HCT116 (cell line): Measurements from ENCODE around the gene DOK6. TPM values are rescaled to one million over a fixed set of nuclear protein-coding genes. Genes with fewer than 3 reads are reported as not detected.

Experiments
- ATAC-seq: fragments of 200-7000 bp; cut with Tn5 transposase; 2 replicates; pipeline ENCODE4 v1.9.1; 2020; ENCODE audit warnings: mild to moderate bottlenecking, moderate library complexity
- BruUV-seq: library from RNA; stranded (reverse); fragments of 400-500 nt; replicated peaks from 2 replicates; lab custom pipeline; 2021; lab: Mats Ljungman, UMichigan
- CTCF ChIA-PET: fragments of 300-600 bp; sonication (Branson Sonifier 250); formaldehyde crosslinking; loops from one replicate; lab custom pipeline; 2021; ENCODE audit warnings: antibody characterized with exemption; lab: Charles Lee
- POLR2A ChIA-PET: fragments of 300-600, 350-600 bp; sonication (Branson Sonifier 250); formaldehyde crosslinking; loops from one replicate; lab custom pipeline; 2021; ENCODE audit warnings: antibody characterized with exemption; lab: Charles Lee
- RAD21 ChIA-PET, 2 experiments: fragments of 300-600 bp; sonication (Branson Sonifier 250); formaldehyde crosslinking; loops; one replicate each; lab custom pipeline; 2023; ENCODE audit warnings: low total read pairs in 2 of 2; ENCODE audit not compliant: uncharacterized antibody in 2 of 2, unreplicated experiment in 2 of 2, low non-redundant PET in 1 of 2; lab: Charles Lee
- DNase-seq: peaks from one replicate; pipeline ENCODE4 v3.0.0-alpha.2; 2010; ENCODE audit warnings: low read depth, low spot score
- H2AFZ ChIP-seq: fragments of 200-600 bp; shearing (Covaris generic), sonication (generic); 2 replicates; pipeline ENCODE4 v1.6.1; 2017; ENCODE audit warnings: low read depth, mixed run types, mixed read lengths, antibody characterized with exemption, low read length; ENCODE audit not compliant: poor library complexity, severe bottlenecking
- H3K27ac ChIP-seq: 2 replicates; pipeline ENCODE4 v1.5.1; 2012; ENCODE audit warnings: low read depth, low read length
- H3K27me3 ChIP-seq: fragments of 200-600 bp; sonication (generic); 2 replicates; pipeline ENCODE4 v1.6.1; 2016; ENCODE audit warnings: mixed run types, low read length, mixed read lengths; ENCODE audit not compliant: insufficient read depth
- H3K36me3 ChIP-seq, 2 experiments: fragments of 200-500 bp in 1 of 2; fragments of 200-600 bp in 1 of 2; sonication (Bioruptor generic) in 1 of 2; sonication (generic) in 1 of 2; 2 replicates each; pipeline versions ENCODE4 v1.5.1 to v1.6.1; 2014 to 2016; ENCODE audit warnings: low read length in 2 of 2, inconsistent platforms in 1 of 2, mixed read lengths in 1 of 2, mixed run types in 1 of 2; ENCODE audit not compliant: insufficient read depth in 2 of 2, control insufficient read depth in 1 of 2
- H3K4me1 ChIP-seq, 2 experiments: fragments of 200-600 bp in 1 of 2; sonication (generic) in 1 of 2; 2 replicates each; pipeline versions ENCODE4 v1.5.1 to v1.6.1; 2012 to 2017; ENCODE audit warnings: low read length in 2 of 2, inconsistent platforms in 1 of 2, mild to moderate bottlenecking in 1 of 2, mixed read lengths in 1 of 2, mixed run types in 1 of 2, moderate library complexity in 1 of 2; ENCODE audit not compliant: insufficient read depth in 2 of 2, control insufficient read depth in 1 of 2
- H3K4me2 ChIP-seq: fragments of 200-600 bp; sonication (generic); 2 replicates; pipeline ENCODE4 v1.6.1; 2017; ENCODE audit warnings: mixed run types, low read length, mixed read lengths
- H3K4me3 ChIP-seq, 2 experiments: fragments of 200-600 bp in 1 of 2; sonication (generic) in 1 of 2; replicated peaks in 1 of 2; 2 replicates each; pipeline ENCODE4 v1.5.1; 2011 to 2016; ENCODE audit warnings: low read length in 2 of 2, control low read depth in 1 of 2, low read depth in 1 of 2, mild to moderate bottlenecking in 1 of 2, mixed read lengths in 1 of 2, mixed run types in 1 of 2
- H3K79me2 ChIP-seq: fragments of 200-600 bp; sonication (generic); 2 replicates; pipeline ENCODE4 v1.6.1; 2017; ENCODE audit warnings: mild to moderate bottlenecking, mixed run types, low read length, moderate library complexity, mixed read lengths; ENCODE audit not compliant: insufficient read depth
- H3K9ac ChIP-seq: fragments of 200-600 bp; sonication (generic); 2 replicates; pipeline ENCODE4 v1.6.1; 2016; ENCODE audit warnings: low read length, mixed read lengths
- H3K9me2 ChIP-seq: fragments of 200-600 bp; sonication (generic), shearing (Covaris generic); 2 replicates; pipeline ENCODE4 v1.6.1; 2017; ENCODE audit warnings: mixed run types, mild to moderate bottlenecking, moderate library complexity; ENCODE audit not compliant: insufficient read depth
- H3K9me3 ChIP-seq, 2 experiments: fragments of 200-500 bp in 1 of 2; fragments of 200-600 bp in 1 of 2; sonication (Bioruptor generic) in 1 of 2; sonication (generic) in 1 of 2; 2 replicates each; pipeline ENCODE4 v1.6.1; 2014 to 2017; ENCODE audit warnings: low read length in 2 of 2, mixed read lengths in 2 of 2, inconsistent platforms in 1 of 2, low read depth in 1 of 2, mild to moderate bottlenecking in 1 of 2, mixed run types in 1 of 2, moderate library complexity in 1 of 2; ENCODE audit not compliant: control insufficient read depth in 1 of 2, insufficient read depth in 1 of 2
- H4K20me1 ChIP-seq: fragments of 200-600 bp; sonication (generic), shearing (Covaris generic); 2 replicates; pipeline ENCODE4 v1.6.1; 2017; ENCODE audit warnings: mixed run types, mild to moderate bottlenecking, moderate library complexity; ENCODE audit not compliant: insufficient read depth
- CBX3 ChIP-seq: IDR thresholded peaks from 2 replicates; pipeline ENCODE4 v1.6.1; 2012; ENCODE audit warnings: low read depth
- CEBPB ChIP-seq: IDR thresholded peaks from 2 replicates; pipeline ENCODE4 v1.6.1; 2012; ENCODE audit warnings: low read depth
- EGR1 ChIP-seq: IDR thresholded peaks from 2 replicates; pipeline ENCODE4 v1.6.1; 2012; ENCODE audit warnings: low read depth
- ELF1 ChIP-seq: IDR thresholded peaks from 2 replicates; pipeline ENCODE4 v1.6.1; 2012; ENCODE audit warnings: low read depth, borderline replicate concordance
- EZH2phosphoT487 ChIP-seq: fragments of 200-600 bp; IDR thresholded peaks from 2 replicates; pipeline ENCODE4 v1.6.1; 2018; ENCODE audit warnings: antibody characterized with exemption, borderline replicate concordance
- FOSL1 ChIP-seq: IDR thresholded peaks from 2 replicates; pipeline ENCODE4 v1.6.1; 2012; ENCODE audit warnings: low read depth
- JUND ChIP-seq: IDR thresholded peaks from 2 replicates; pipeline ENCODE4 v1.6.1; 2012
- POLR2A ChIP-seq: IDR thresholded peaks from 2 replicates; pipeline ENCODE4 v1.7.0; 2011; ENCODE audit warnings: borderline replicate concordance; ENCODE audit not compliant: insufficient read depth, insufficient read length; ENCODE audit errors: extremely low read depth
- RAD21 ChIP-seq: IDR thresholded peaks from 2 replicates; pipeline ENCODE4 v1.6.1; 2012; ENCODE audit warnings: low read depth, mild to moderate bottlenecking
- SP1 ChIP-seq: IDR thresholded peaks from 2 replicates; pipeline ENCODE4 v1.6.1; 2012; ENCODE audit warnings: low read depth
- YY1 ChIP-seq: IDR thresholded peaks from 2 replicates; pipeline ENCODE4 v1.6.1; 2011; ENCODE audit warnings: low read length, low read depth, moderate library complexity, mild to moderate bottlenecking; ENCODE audit not compliant: insufficient replicate concordance; ENCODE audit errors: extremely low read depth
- ZBTB33 ChIP-seq: IDR thresholded peaks from 2 replicates; pipeline ENCODE4 v1.6.1; 2011; ENCODE audit warnings: mild to moderate bottlenecking, low read length, moderate library complexity; ENCODE audit not compliant: insufficient replicate concordance; ENCODE audit errors: extremely low read depth
- intact Hi-C: fragments of 100-400 bp; cut with micrococcal nuclease; formaldehyde crosslinking; loops from 2 replicates; pipeline ENCODE4 v1.10.0; 2022
- total RNA-seq: library from RNA; stranded (reverse); gene quantifications from one replicate; pipeline ENCODE4 v1.2.1, GENCODE V29; 2021; ENCODE audit not compliant: unreplicated experiment
- TF ChIP-seq, protein P1 (sequence below), 3 experiments: fragments of 200-600 bp in 1 of 3; sonication (generic) in 1 of 3; IDR thresholded peaks in 2 of 3; conservative IDR thresholded peaks in 1 of 3; 2 replicates each; pipeline ENCODE4 v1.5.1; 2012 to 2017; ENCODE audit warnings: low read depth in 2 of 3, low read length in 2 of 3, antibody characterized with exemption in 1 of 3, borderline replicate concordance in 1 of 3, control low read depth in 1 of 3, mild to moderate bottlenecking in 1 of 3, mixed read lengths in 1 of 3, mixed run types in 1 of 3, moderate library complexity in 1 of 3; ENCODE audit not compliant: insufficient read depth in 1 of 3

Gene DOK6
- total RNA-seq, 1 experiment from 2014 or later: not detected

- DNase-seq (no peak), ATAC-seq (no peak)
- Histone ChIP-seq H2AFZ (no peak overlapping the region), H3K27me3 (no peaks in the 10 kb centered on the region), H3K4me3 (no peak overlapping the region), H3K4me2 (no peak overlapping the region), H3K79me2 (no peaks in the 10 kb centered on the region), H3K4me1 (no peaks in the 10 kb centered on the region), H3K9me3 (no peaks in the 10 kb centered on the region), H3K9ac (no peak overlapping the region), H3K36me3 (no peaks in the 10 kb centered on the region), H4K20me1 (no peaks in the 10 kb centered on the region), H3K27ac (no peak overlapping the region), H3K9me2 (no peaks in the 10 kb centered on the region)
- intact Hi-C loops: no loop called here
- no TSS peak for BruUV-seq
- POLR2A ChIA-PET: no interaction called here
- CTCF ChIA-PET: no interaction called here
- RAD21 ChIA-PET: no interaction called here
- TF ChIP-seq ZBTB33 (no peak), RAD21 (no peak), EZH2phosphoT487 (no peak), ELF1 (no peak), EGR1 (no peak), JUND (no peak), CEBPB (no peak), SP1 (no peak), CBX3 (no peak), FOSL1 (no peak), POLR2A (no peak), YY1 (no peak)
- TF ChIP-seq, protein P1, sequence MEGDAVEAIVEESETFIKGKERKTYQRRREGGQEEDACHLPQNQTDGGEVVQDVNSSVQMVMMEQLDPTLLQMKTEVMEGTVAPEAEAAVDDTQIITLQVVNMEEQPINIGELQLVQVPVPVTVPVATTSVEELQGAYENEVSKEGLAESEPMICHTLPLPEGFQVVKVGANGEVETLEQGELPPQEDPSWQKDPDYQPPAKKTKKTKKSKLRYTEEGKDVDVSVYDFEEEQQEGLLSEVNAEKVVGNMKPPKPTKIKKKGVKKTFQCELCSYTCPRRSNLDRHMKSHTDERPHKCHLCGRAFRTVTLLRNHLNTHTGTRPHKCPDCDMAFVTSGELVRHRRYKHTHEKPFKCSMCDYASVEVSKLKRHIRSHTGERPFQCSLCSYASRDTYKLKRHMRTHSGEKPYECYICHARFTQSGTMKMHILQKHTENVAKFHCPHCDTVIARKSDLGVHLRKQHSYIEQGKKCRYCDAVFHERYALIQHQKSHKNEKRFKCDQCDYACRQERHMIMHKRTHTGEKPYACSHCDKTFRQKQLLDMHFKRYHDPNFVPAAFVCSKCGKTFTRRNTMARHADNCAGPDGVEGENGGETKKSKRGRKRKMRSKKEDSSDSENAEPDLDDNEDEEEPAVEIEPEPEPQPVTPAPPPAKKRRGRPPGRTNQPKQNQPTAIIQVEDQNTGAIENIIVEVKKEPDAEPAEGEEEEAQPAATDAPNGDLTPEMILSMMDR (IDR thresholded peaks at IDR 0.05 in 2 of 3, conservative IDR thresholded peaks at IDR 0.05 in 1 of 3; ENCODE audit: borderline replicate concordance in 1 of 3, insufficient read depth in 1 of 3, low read depth in 2 of 3, low read length in 2 of 3): no peak
Measured at GRCh38 chr18:69898241-69898861, 497.7 kb downstream of the DOK6 start.
